GM19395 (cell line): ENCODE results near the gene KLHDC2.
"Not testable (repeated sequence)": the region's sequence is repeated elsewhere in the genome, so short reads cannot be mapped to it uniquely, and the experiment has no call there.

Experiments used
- ATAC-seq: cut with Tn5 transposase; IDR thresholded peaks from one replicate; pipeline ENCODE4 v1.9.1; 2021; ENCODE audit warnings: mild to moderate bottlenecking, moderate library complexity; ENCODE audit not compliant: unreplicated experiment

The KLHDC2 gene

DNA sequence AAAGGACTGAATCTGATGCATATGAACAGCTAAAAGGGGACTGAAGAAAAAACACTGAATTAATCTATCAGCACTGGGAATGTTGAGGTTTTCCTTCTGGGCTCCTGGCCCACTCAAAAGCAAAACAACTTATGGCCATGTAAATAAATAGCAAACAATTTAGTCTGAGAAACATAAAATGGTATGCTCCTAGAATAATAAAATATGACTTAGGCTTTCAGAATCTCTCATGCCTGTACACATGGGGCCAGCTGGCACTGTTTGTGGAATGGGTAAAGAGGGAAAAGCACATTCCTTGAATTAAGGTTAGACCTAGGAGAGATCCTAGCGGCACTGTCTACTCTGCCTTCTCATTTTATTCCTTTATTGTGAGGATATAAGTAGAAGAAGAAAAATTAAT lies 6.2 kb downstream of the KLHDC2 start:
- ATAC-seq, result no peak

- no peak for ATAC-seq
These were observed 10.5 kb downstream of the KLHDC2 start for GRCh38 chr14:49778421-49778820.

GRCh38 chr14:49781040-49781439 lies 13.1 kb downstream of the KLHDC2 start:
- not testable (repeated sequence) for ATAC-seq

GRCh38 chr14:49783394-49784014 lies 15.6 kb downstream of the KLHDC2 start:
- no peak for ATAC-seq

GRCh38 chr14:49786315-49786714 lies 18.4 kb downstream of the KLHDC2 start:
- ATAC-seq, result no peak

DNA sequence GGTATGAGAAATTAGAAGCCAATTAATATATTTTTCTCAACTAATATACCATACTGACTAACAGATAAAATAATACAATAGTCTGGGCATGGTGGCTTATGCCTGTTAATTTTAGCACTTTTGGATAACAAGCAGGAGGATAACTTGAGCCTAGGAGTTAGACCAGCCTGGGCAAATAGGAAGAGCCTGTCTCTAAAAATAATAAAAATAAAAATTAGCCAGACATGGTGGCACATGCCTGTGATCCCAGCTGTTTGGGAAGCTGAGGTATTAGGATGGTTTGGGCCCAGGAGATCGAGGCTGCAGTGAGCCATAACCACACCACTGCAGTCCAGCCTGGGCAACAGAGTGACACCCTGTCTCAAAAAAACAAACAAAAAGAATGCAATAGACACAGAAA lies 24.7 kb downstream of the KLHDC2 start:
- no peak for ATAC-seq

DNA sequence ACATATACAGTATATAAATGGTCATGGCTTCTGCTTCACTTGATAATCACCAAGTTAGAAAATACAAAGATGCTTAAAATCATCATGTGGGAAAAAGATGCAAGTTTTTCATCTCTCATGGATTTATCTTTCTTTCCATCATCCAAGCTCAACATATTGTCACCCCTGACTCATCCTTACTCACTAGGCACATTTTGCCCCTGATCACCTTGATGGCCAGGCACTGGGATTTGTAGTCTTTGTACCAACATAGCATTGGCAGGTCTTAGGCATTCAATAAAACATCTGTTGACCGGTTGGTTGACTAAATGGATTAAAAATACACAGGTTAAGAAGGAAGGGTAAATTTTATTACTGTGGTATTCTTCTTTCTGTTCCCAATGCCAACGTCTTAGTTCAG lies 28.1 kb downstream of the KLHDC2 start:
- ATAC-seq, result no peak

DNA sequence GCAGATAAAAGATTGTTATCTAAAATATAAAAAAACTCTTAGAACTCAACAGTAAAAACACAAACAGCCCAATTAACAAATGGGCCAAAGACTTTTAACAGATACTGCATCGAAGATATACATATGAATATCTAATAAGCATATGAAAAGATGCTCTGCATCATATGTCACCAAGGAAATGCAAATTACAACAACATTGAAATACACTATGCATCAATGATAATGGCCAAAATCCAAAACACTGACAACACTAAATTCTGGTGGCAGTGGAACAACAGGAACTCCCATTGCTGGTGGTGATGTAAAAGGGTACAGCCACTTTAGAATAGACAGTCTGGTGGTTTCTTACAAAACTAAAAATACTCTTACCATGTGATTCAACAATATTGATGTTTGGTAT lies 40.8 kb downstream of the KLHDC2 start:
- ATAC-seq, result no peak

GRCh38 chr14:49816118-49816517 lies 48.2 kb downstream of the KLHDC2 start:
- ATAC-seq, result not testable (repeated sequence)

DNA sequence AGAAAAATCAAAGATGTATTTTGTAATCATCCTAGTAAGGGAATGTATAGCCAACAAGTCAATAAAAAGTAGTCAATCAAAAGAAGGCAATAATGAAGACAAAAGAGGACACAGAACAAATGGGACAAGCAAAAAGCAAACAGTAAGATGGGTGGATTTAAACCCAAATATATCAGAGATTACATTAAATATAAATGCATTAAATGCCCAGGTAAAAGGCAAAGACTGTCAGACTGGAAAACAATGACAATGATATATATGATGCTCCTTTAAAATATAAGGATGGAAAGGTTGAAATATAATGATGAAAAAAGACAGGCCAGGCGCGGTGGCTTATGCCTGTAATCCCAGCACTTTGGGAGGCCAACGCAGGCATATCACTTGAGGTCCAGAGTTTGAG lies 48.9 kb downstream of the KLHDC2 start:
- no peak for ATAC-seq

GRCh38 chr14:49820176-49820575 lies 52.2 kb downstream of the KLHDC2 start:
- ATAC-seq, result no peak

GRCh38 chr14:49828640-49829039 lies 60.7 kb downstream of the KLHDC2 start:
- no peak for ATAC-seq
